HG03457 (cell line): ENCODE data around the gene MLKL.

Source experiments
- ATAC-seq: cut with Tn5 transposase; IDR thresholded peaks from one replicate; pipeline ENCODE4 v1.9.1; 2021; ENCODE audit warnings: moderate number of reproducible peaks; ENCODE audit not compliant: unreplicated experiment

Gene MLKL

DNA sequence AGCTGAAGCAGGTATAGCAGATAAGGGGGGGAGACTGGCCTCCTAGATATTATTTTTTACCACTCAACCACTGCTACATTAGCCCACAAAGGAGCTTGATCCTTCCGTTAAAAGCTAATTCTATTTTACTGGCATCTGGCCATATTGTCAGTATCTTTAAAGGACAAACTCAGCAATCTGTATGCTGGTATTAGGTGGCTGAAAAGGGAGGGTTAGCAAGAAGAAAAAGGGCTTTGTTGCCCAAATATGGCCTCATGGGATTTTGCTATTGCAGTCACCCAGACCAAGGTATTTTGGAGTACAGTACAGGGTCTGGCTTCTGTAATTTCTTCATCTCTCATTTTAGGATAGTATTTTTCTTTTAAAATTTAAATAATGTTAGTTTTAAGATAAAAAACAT is 48.4 kb downstream of the MLKL start:
- ATAC-seq = no peak

DNA sequence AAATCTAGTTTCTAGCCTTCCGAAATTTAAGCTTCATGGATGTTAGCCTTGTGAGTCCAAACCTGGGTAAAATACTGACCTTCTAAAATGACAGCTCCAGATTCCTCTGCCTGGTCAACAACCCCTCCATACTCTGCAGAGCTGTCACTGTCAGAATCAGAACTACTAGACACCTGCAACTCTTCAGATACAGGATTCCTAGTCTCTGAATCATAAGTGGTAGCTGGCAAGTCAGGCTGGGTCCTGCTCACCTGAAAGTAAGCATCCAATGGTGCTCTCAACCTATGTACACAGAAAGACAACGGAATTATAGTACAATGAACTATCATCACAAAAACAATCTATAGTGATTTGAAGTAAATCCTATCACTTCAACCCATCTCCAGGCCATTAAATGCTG is 48.8 kb downstream of the MLKL start:
- no peak for ATAC-seq

DNA sequence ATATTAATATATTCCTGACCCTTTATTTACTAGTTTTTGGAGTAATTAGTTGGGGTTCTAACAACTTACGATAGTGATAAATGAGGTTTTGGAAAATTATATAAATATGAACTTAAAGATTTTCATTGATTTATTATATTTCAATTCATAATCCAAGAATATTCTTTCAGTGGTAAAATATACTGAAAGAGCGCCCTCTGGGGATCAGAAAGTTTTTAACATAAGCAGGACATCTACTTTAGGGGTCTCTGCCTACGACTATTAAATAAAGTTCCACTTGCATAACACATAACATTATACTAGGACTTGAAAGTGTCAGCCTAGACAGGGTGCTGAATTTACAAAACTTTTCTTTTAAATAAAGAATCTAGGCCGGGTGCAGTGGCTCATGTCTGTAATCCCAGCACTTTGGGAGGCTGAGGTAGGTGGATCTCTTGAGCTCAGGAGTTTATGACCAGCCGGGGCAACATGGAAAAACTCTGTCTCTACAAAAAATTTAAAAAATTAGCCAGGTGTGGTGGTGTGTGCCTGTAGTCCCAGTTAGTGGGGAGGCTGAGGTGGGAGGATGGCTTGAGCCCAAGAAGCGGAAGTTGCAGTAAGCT is 49.6 kb downstream of the MLKL start:
- ATAC-seq = no peak

DNA sequence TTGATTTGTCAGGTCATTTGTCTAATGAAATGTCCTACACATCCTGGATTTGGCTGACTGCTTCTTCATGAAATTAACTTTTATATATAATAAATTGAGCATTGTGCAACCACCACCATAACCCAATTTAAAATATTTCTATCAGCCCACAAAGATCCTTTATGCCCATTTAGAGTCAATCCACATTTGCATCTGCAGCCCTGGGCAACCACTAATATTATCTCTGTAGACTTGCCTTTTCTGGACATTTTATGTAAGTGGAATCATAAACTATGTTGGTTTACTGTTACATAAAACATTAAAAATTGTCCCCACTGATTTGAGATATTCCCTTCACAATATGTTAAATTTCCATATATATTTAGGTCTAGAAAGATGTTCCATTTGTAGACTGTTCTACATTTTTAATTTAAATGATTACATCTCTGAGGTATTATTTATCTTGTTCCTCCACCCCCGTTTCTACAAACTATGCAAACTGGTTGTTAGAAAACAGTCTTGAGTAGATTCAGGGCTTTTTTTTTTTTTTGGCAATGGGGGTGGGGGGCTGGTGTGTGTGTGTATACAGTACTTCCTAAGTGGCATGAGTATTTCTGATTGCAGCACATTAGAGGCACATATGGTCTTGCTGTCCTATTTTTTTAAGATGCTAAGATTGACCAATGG is 50.7 kb downstream of the MLKL start:
- no peak for ATAC-seq

GRCh38 chr16:74641969-74642368 is 58.7 kb downstream of the MLKL start:
- no peak for ATAC-seq

- ATAC-seq = no peak
Observed at GRCh38 chr16:74637742-74638453, 62.8 kb downstream of the MLKL start.

DNA sequence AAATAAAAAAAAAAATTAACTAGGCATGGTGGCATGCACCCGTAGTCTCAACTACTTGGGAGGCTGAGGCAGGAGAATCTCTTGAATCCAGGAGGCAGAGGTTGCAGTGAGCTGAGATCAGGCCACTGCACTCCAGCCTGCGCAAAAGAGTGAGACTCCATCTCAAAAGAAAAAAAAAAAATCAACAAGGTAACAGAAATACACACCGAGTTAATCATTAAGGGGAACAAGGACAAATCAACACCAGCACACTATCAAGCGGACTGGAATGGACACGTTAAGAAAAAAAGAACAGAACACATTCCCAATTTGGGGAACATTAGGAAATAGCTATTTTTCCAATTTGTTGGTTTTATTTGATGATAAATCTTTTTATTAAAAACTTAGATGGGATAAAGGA is 65.4 kb downstream of the MLKL start:
- ATAC-seq = no peak

- no peak for ATAC-seq
Observed at GRCh38 chr16:74633686-74634085, 67.0 kb downstream of the MLKL start.

DNA sequence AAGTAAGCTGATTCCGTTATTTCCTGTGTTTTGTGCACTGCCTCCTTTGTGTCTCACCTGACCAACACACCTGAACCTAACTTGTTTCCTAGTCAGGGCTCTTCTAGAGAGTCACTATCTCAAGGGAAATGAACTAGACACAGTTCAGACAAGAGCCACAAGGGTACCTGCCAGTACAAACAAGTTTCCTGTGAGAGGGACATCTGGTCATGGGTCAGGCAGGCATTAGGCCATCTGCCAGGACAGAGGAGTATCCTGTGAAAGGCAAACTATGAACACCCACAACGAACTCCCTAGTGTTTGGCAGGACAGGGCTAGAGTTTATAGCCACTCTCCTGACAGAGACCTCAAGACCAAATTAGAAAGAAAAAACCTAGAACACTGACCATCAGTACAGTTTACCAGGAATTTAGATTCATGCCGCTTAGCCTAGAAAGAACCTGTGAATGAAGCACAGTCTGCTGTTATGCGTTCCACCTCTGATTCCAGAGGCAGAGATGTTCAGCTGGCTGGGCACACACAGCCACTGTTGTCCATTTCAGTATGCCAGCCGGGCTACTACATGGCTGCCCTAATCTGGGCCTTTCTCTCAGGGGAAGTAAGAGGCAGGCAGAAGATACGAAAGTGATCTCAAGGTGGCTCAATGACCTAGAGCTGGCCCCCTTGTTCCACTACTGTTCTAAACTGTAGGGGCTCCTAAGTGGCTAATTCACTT is 73.0 kb downstream of the MLKL start:
- ATAC-seq = no peak

DNA sequence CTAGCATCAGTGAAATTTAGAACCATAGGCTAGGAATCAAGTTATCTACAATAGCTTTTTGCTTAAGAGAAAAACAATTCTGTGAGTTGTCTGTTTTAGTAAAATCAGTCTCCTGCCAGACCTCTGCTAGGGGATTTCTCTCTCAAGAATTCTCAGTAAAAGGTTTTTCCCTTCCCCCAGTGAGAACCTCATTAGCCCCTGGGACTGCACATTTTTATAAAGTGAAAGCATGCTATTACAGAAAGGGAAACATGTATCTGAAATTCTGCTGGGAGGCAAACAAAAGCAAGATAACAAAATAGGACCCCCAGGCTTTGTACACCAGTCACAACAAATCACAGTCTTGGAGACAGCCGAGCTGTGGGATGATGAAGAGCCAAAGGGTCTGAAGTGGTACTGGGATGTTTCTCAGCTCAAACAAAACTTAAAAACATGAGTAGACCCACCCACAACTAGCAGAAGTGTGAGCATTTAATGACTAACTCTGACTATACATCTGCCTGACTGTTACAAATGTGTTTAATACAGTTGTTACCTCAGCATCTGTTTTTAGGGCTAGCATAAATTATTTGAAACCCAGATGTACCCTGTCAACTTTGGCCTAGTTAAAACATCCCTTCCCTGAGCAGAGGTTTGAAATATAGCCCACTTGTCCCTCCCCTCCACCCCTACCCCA is 73.8 kb downstream of the MLKL start:
- no peak for ATAC-seq

DNA sequence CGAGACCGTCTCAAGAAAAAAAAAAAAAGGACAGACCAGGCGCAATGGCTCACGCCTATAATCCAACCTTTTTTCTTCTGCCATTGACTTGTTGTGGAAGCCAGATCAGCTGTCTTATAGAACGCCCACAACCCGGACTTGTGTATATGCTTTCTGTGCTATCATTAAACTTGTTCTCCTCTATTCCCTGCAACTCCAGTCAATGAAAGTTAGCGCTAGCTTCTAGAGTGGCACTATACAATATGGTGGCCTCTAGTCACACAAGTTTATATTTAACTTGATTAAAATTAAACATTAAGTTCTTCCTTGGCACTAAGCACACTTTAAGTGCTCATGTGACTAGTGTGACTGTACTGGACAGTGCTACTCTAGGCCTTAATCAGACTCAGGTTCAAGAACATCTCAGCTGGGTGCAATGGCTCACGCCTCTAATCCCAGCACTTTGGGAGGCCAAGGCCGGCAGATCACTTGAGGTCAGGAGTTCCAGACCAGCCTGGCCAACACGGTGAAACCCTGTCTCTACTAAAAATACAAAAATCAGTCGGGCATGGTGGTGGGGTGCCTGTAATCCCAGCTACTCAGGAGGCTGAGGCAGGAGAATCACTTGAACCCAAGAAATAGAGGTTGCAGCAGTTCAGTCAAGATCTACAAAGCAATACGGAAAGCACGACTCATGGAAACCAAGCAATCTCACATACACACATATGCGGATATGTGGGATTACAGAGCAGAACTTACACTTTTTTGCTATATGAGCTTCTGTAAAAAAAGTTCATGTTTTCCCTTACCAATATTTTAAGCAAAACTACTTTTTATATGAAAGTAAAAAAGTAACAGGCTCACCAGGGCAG is 74.9 kb downstream of the MLKL start:
- no peak for ATAC-seq

GRCh38 chr16:74623839-74624235 is 76.8 kb downstream of the MLKL start:
- no peak for ATAC-seq

- ATAC-seq = no peak
Observed at GRCh38 chr16:74623214-74623838, 77.3 kb downstream of the MLKL start.

DNA sequence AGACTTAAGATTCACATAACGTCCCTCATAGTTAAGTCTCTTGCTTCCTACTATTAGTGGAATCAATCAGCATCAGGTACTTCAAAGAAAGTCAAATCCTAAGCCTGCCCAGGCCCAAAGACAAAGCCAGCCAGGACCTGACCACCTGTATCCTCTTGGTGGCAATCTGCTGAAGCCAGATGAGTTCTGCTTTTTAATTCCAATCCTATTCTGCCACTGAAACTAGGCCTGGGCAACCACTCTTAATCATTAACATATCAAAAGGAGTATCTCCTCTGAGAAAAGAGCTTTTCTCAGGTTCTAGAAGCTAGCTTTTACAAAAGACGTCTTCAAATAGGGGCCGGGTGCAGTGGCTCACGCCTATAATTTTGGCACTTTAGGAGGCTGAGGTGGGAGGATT is 78.7 kb downstream of the MLKL start:
- ATAC-seq = no peak
